Endothelial cell (in vitro differentiated cells): Measurements from ENCODE around the gene KAZALD1. TPM values are rescaled to one million over a fixed set of nuclear protein-coding genes. Genes with fewer than 3 reads are reported as not detected.

Experiments
- DNase-seq: peaks from one replicate; pipeline ENCODE4 v3.0.0; 2021; ENCODE audit warnings: low spot score
- H3K27ac Mint-ChIP-seq: one replicate; pipeline ENCODE4 v1.8.0; 2021; ENCODE audit warnings: mixed read lengths, inconsistent platforms; ENCODE audit not compliant: unreplicated experiment
- H3K27me3 Mint-ChIP-seq: one replicate; pipeline ENCODE4 v1.8.0; 2021; ENCODE audit warnings: mild to moderate bottlenecking, moderate library complexity, mixed read lengths, inconsistent platforms; ENCODE audit not compliant: unreplicated experiment
- H3K36me3 Mint-ChIP-seq: one replicate; pipeline ENCODE4 v1.8.0; 2021; ENCODE audit warnings: mild to moderate bottlenecking, low read depth, mixed read lengths, inconsistent platforms; ENCODE audit not compliant: unreplicated experiment
- H3K4me1 Mint-ChIP-seq: one replicate; pipeline ENCODE4 v1.8.0; 2021; ENCODE audit warnings: mild to moderate bottlenecking, mixed read lengths, inconsistent platforms; ENCODE audit not compliant: unreplicated experiment
- H3K4me3 Mint-ChIP-seq: one replicate; pipeline ENCODE4 v1.8.0; 2021; ENCODE audit warnings: mild to moderate bottlenecking, mixed read lengths, inconsistent platforms; ENCODE audit not compliant: unreplicated experiment
- H3K9me3 Mint-ChIP-seq: one replicate; pipeline ENCODE4 v1.8.0; 2021; ENCODE audit warnings: mixed read lengths, inconsistent platforms; ENCODE audit not compliant: unreplicated experiment
- total RNA-seq: library from RNA; stranded (reverse); fragmentation: NEBNext Ultra II Directional; extraction: Animal tissue kit (Norgen Biotek cat#: 25700); gene quantifications from one replicate; pipeline ENCODE4 v1.2.1, GENCODE V29; 2021; ENCODE audit not compliant: unreplicated experiment
- TF ChIP-seq, protein P1 (sequence below): fragments of 200-600 bp; sonication (generic); IDR thresholded peaks from one replicate; pipeline ENCODE4 v1.5.0; 2021; ENCODE audit warnings: antibody characterized with exemption; ENCODE audit not compliant: unreplicated experiment

Gene KAZALD1
- total RNA-seq, 1 donor from 2014 or later = 10.6 TPM

DNA sequence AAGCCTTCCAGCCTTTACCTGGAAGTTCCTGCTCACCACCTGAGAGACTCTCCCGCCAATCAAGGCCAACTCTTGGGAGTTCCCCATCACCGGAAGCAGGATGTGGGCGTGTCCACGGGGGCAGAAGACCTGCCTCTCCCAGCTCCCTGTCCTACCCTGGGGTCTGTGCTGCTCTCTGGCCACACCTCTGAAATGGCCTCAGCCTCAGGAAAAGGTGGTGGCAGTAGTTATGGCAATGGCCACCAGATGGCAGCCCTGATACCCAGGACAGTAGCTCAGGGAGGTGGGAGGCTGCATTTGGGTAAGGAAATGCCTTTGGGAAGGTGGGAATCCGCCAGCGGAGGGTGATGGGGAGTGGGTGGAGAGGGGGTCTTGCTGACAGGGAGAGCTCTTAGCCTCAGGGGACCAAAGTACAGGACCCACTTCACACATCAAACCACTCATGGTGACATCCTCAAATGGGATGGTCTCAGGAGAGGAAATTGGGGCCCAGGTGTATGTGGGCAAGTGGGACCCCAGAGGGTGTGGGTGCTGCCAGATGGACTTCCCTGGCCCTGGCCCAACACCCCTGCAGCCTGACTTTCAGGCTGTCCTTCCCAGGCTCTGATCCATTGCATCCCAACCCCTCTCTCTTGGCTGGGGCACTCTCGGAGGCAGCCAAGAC, 33.9 kb downstream of the KAZALD1 start:
- H3K27ac Mint-ChIP-seq = no peak overlapping the region
- H3K4me1 Mint-ChIP-seq = peaks cover 24% of the 10 kb centered on the region
- TF ChIP-seq, protein P1, sequence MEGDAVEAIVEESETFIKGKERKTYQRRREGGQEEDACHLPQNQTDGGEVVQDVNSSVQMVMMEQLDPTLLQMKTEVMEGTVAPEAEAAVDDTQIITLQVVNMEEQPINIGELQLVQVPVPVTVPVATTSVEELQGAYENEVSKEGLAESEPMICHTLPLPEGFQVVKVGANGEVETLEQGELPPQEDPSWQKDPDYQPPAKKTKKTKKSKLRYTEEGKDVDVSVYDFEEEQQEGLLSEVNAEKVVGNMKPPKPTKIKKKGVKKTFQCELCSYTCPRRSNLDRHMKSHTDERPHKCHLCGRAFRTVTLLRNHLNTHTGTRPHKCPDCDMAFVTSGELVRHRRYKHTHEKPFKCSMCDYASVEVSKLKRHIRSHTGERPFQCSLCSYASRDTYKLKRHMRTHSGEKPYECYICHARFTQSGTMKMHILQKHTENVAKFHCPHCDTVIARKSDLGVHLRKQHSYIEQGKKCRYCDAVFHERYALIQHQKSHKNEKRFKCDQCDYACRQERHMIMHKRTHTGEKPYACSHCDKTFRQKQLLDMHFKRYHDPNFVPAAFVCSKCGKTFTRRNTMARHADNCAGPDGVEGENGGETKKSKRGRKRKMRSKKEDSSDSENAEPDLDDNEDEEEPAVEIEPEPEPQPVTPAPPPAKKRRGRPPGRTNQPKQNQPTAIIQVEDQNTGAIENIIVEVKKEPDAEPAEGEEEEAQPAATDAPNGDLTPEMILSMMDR = peak; percentile 75
- DNase-seq = peak; percentile 88
- no peaks in the 10 kb centered on the region for H3K9me3 Mint-ChIP-seq
- H3K36me3 Mint-ChIP-seq = peaks cover 4% of the 10 kb centered on the region
- H3K4me3 Mint-ChIP-seq = no peak overlapping the region
- peaks cover 13% of the 10 kb centered on the region for H3K27me3 Mint-ChIP-seq

- Mint-ChIP-seq H3K9me3 (no peaks in the 10 kb centered on the region), H3K27ac (no peak overlapping the region), H3K4me3 (no peak overlapping the region), H3K36me3 (peaks cover 4% of the 10 kb centered on the region), H3K4me1 (peaks cover 20% of the 10 kb centered on the region), H3K27me3 (peaks cover 9% of the 10 kb centered on the region)
- TF ChIP-seq, protein P1 = no peak
- DNase-seq = no peak
Observed at GRCh38 chr10:101096378-101096777, 34.6 kb downstream of the KAZALD1 start.

GRCh38 chr10:101097881-101098280, 36.1 kb downstream of the KAZALD1 start:
- TF ChIP-seq, protein P1 = no peak
- Mint-ChIP-seq H3K27me3 (peaks cover 9% of the 10 kb centered on the region), H3K9me3 (no peaks in the 10 kb centered on the region), H3K36me3 (no peaks in the 10 kb centered on the region), H3K4me3 (no peak overlapping the region), H3K27ac (no peak overlapping the region), H3K4me1 (peaks cover 17% of the 10 kb centered on the region)
- no peak for DNase-seq

GRCh38 chr10:101099901-101100300, 38.1 kb downstream of the KAZALD1 start:
- H3K27me3 Mint-ChIP-seq = peaks cover 6% of the 10 kb centered on the region
- no peaks in the 10 kb centered on the region for H3K36me3 Mint-ChIP-seq

GRCh38 chr10:101101372-101101881, 39.6 kb downstream of the KAZALD1 start:
- TF ChIP-seq, protein P1 = no peak
- Mint-ChIP-seq H3K4me3 (no peak overlapping the region), H3K9me3 (no peaks in the 10 kb centered on the region), H3K36me3 (no peaks in the 10 kb centered on the region), H3K4me1 (peaks cover 9% of the 10 kb centered on the region), H3K27me3 (peaks cover 6% of the 10 kb centered on the region), H3K27ac (no peak overlapping the region)
- DNase-seq = no peak

More at GRCh38 chr10:101099901-101100300, 38.1 kb downstream of the KAZALD1 start:
- no peak overlapping the region for H3K27ac Mint-ChIP-seq
- TF ChIP-seq, protein P1 = no peak
- H3K9me3 Mint-ChIP-seq = no peaks in the 10 kb centered on the region
- peaks cover 12% of the 10 kb centered on the region for H3K4me1 Mint-ChIP-seq
- DNase-seq = no peak
- peak overlapping the region; percentile 60 for H3K4me3 Mint-ChIP-seq
